SU-DHL-6 (cell line): ENCODE data around the gene TTC22.

Experiments used
- H2AFZ ChIP-seq: fragments of 200-600 bp; sonication (generic); 2 replicates; pipeline ENCODE4 v1.6.1; 2014; ENCODE audit warnings: low read depth, mild to moderate bottlenecking, moderate library complexity, mixed read lengths, antibody characterized with exemption, low read length; ENCODE audit not compliant: severe bottlenecking
- H3F3A ChIP-seq: fragments of 200-600 bp; shearing (Covaris generic); 2 replicates; pipeline ENCODE4 v1.6.0; 2016; ENCODE audit warnings: antibody characterized with exemption, mild to moderate bottlenecking; ENCODE audit not compliant: insufficient read depth
- H3K27ac ChIP-seq: fragments of 200-600 bp; sonication (generic); 2 replicates; pipeline ENCODE4 v1.5.1; 2016; ENCODE audit warnings: low read depth, mild to moderate bottlenecking, low read length, moderate library complexity, mixed read lengths
- H3K27me3 ChIP-seq: fragments of 200-600 bp; sonication (generic), shearing (Covaris generic); 2 replicates; pipeline ENCODE4 v1.6.0; 2014; ENCODE audit warnings: mild to moderate bottlenecking, low read length
- H3K36me3 ChIP-seq: fragments of 200-600 bp; sonication (generic); 2 replicates; pipeline ENCODE4 v1.6.1; 2014; ENCODE audit warnings: mild to moderate bottlenecking, low read length, mixed read lengths
- H3K4me2 ChIP-seq: fragments of 300-600, 200-600 bp; shearing (Covaris generic), sonication (generic); 2 replicates; pipeline ENCODE4 v1.6.0; 2014; ENCODE audit warnings: low read length, low read depth, mild to moderate bottlenecking; ENCODE audit not compliant: poor library complexity, severe bottlenecking
- H3K4me3 ChIP-seq: fragments of 200-600 bp; sonication (generic); 2 replicates; pipeline ENCODE4 v1.5.1; 2014; ENCODE audit warnings: antibody characterized with exemption, low read length, mild to moderate bottlenecking, mixed read lengths; ENCODE audit not compliant: insufficient read depth, poor library complexity, severe bottlenecking
- H3K79me2 ChIP-seq: fragments of 200-600 bp; sonication (generic); 2 replicates; pipeline ENCODE4 v1.6.1; 2014; ENCODE audit warnings: mild to moderate bottlenecking, low read length, moderate library complexity; ENCODE audit not compliant: insufficient read depth
- H3K9ac ChIP-seq: fragments of 200-600 bp; sonication (generic); 2 replicates; pipeline ENCODE4 v1.7.0; 2014; ENCODE audit warnings: mild to moderate bottlenecking, low read length
- H3K9me2 ChIP-seq: fragments of 200-600 bp; sonication (generic); replicated peaks from 2 replicates; pipeline ENCODE4 v1.6.1; 2014; ENCODE audit warnings: low read length; ENCODE audit not compliant: insufficient read depth
- H3K9me3 ChIP-seq: fragments of 200-600 bp; sonication (generic); 2 replicates; pipeline ENCODE4 v1.6.1; 2014; ENCODE audit warnings: low read length, mixed read lengths; ENCODE audit not compliant: insufficient read depth
- H4K20me1 ChIP-seq: fragments of 200-600 bp; sonication (generic); 2 replicates; pipeline ENCODE4 v1.6.1; 2014; ENCODE audit warnings: low read depth, mild to moderate bottlenecking, antibody characterized with exemption, low read length, moderate library complexity, mixed read lengths
- EZH2phosphoT487 ChIP-seq: fragments of 200-600 bp; sonication (generic), shearing (Covaris generic); conservative IDR thresholded peaks from 2 replicates; pipeline ENCODE4 v1.6.1; 2018; ENCODE audit warnings: mild to moderate bottlenecking, antibody characterized with exemption, low read length, moderate library complexity, mixed read lengths
- TF ChIP-seq, protein P1 (sequence below): fragments of 200-600 bp; sonication (generic); IDR thresholded peaks from one replicate; pipeline ENCODE4 v1.5.1; 2017; ENCODE audit warnings: antibody characterized with exemption, mild to moderate bottlenecking, low read length, moderate library complexity; ENCODE audit not compliant: insufficient read depth, poor library complexity, severe bottlenecking

TTC22 gene

DNA sequence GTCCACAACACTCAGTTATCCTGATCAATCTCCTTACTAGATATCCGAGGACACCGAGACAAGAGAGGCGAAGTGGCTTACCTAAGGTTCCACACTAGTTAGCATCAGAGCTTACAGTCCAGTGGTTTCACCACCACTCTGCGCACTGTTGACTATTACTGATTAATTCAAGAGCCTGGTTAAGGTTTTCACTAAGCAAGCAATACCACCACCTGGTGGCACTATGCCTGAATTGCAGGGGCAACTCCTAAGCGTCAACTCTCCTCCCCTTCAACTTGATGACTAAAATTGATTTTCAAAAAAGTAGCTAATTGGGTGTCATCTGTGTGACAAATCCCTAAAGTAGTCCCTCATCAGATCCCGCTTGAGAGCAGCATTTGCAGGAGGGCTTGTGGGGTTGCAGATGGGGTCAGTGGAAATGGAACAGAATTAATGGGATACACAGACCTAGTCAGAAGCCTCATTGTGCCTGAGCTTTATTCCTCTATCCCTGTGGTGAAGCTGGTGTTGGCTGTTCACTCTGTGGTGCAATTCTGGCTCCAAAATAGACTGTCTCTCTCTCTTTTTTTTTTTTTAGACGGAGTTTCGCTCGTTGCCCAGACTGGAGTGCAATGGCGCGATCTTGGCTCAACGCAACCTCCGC lies 9.1 kb downstream of the TTC22 start:
- H3K27me3 ChIP-seq, result no peaks in the 10 kb centered on the region
- no peak overlapping the region for H2AFZ ChIP-seq
- TF ChIP-seq EZH2phosphoT487, result no peak
- TF ChIP-seq, protein P1, sequence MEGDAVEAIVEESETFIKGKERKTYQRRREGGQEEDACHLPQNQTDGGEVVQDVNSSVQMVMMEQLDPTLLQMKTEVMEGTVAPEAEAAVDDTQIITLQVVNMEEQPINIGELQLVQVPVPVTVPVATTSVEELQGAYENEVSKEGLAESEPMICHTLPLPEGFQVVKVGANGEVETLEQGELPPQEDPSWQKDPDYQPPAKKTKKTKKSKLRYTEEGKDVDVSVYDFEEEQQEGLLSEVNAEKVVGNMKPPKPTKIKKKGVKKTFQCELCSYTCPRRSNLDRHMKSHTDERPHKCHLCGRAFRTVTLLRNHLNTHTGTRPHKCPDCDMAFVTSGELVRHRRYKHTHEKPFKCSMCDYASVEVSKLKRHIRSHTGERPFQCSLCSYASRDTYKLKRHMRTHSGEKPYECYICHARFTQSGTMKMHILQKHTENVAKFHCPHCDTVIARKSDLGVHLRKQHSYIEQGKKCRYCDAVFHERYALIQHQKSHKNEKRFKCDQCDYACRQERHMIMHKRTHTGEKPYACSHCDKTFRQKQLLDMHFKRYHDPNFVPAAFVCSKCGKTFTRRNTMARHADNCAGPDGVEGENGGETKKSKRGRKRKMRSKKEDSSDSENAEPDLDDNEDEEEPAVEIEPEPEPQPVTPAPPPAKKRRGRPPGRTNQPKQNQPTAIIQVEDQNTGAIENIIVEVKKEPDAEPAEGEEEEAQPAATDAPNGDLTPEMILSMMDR, result peak; percentile 90
- no peaks in the 10 kb centered on the region for H3F3A ChIP-seq
- H3K27ac ChIP-seq, result no peak overlapping the region
- no peak overlapping the region for H3K9ac ChIP-seq
- no peaks in the 10 kb centered on the region for H4K20me1 ChIP-seq
- no peaks in the 10 kb centered on the region for H3K36me3 ChIP-seq
- no peak overlapping the region for H3K4me3 ChIP-seq
- H3K4me2 ChIP-seq, result no peak overlapping the region
- no peaks in the 10 kb centered on the region for H3K79me2 ChIP-seq
- H3K9me3 ChIP-seq, result no peaks in the 10 kb centered on the region
- no peaks in the 10 kb centered on the region for H3K9me2 ChIP-seq

DNA sequence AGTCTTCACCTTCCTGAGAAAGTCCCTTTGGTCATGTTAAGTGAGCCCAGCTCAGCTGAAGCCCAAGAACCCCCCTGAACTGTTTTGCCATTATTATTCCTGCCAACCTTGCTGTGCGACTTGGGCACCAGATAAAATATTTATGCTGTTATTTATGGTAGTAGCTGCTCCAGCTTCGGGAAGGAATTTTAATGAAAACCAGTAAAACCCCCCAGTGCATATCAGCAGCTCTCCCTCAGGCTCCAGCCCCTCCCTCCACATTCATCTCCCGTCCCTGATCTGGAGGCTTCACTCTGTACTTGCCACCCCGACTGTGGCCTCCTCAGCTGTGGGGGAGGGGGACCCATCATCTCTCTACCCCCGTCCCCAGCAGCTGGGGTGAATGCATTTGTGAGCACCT lies 12.7 kb downstream of the TTC22 start:
- no peak for TF ChIP-seq EZH2phosphoT487
- TF ChIP-seq, protein P1, result no peak
- no peak overlapping the region for H3K4me2 ChIP-seq
- no peaks in the 10 kb centered on the region for H4K20me1 ChIP-seq
- H3F3A ChIP-seq, result no peaks in the 10 kb centered on the region
- no peaks in the 10 kb centered on the region for H3K9me2 ChIP-seq
- H3K4me3 ChIP-seq, result no peak overlapping the region
- H2AFZ ChIP-seq, result no peak overlapping the region
- H3K36me3 ChIP-seq, result no peaks in the 10 kb centered on the region
- H3K79me2 ChIP-seq, result no peaks in the 10 kb centered on the region
- H3K27ac ChIP-seq, result no peak overlapping the region
- H3K9ac ChIP-seq, result no peak overlapping the region
- no peaks in the 10 kb centered on the region for H3K27me3 ChIP-seq
- H3K9me3 ChIP-seq, result no peaks in the 10 kb centered on the region

DNA sequence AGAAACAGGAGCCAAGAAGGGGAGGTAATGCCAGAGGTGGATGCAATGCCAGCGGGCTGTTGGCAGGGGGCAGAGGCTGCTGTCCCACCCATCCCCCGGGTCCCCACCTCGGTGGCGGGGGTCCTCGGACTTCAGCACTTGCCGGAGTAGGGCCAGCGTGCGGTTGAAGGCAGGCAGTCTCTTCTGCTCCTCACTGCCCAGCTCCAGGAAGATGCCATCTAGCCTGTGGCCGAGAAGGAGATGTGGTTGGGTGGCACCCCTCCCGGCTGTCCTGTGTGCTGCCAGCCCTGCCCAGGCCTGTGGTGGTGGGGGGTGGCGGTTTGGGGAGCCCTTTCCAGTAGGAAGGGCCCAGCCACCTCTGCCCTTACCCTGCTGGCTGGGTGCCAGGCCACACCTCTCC lies 13.5 kb downstream of the TTC22 start:
- Histone ChIP-seq H3K9me2 (no peaks in the 10 kb centered on the region), H3F3A (no peaks in the 10 kb centered on the region), H3K27ac (no peak overlapping the region), H2AFZ (no peak overlapping the region), H3K27me3 (no peaks in the 10 kb centered on the region), H3K9ac (no peak overlapping the region), H3K4me3 (no peak overlapping the region), H3K79me2 (no peaks in the 10 kb centered on the region), H3K36me3 (no peaks in the 10 kb centered on the region), H3K4me2 (no peak overlapping the region), H3K9me3 (no peaks in the 10 kb centered on the region), H4K20me1 (no peaks in the 10 kb centered on the region)
- TF ChIP-seq EZH2phosphoT487, result no peak
- TF ChIP-seq, protein P1, result no peak
